Astrocyte (in vitro differentiated cells and primary cell): ENCODE results near the gene UBE2G2.

Experiments
- CTCF ChIP-seq: IDR thresholded peaks from 2 replicates; pipeline ENCODE4 v1.5.1; 2011; ENCODE audit warnings: low read depth, mild to moderate bottlenecking, inconsistent platforms, low read length, moderate library complexity; ENCODE audit not compliant: insufficient read depth
- EZH2 ChIP-seq: IDR thresholded peaks from 2 replicates; pipeline ENCODE4 v1.6.1; 2012; ENCODE audit warnings: mild to moderate bottlenecking, low read length, inconsistent platforms; ENCODE audit not compliant: insufficient read depth

- no peak for TF ChIP-seq EZH2
- TF ChIP-seq CTCF = no peak
Measured at GRCh38 chr21:44753357-44753756, 48.3 kb downstream of the UBE2G2 start.
